ENCODE data around the gene MCM3AP. TPM values are rescaled to one million over a fixed set of nuclear protein-coding genes. Genes with fewer than 3 reads are reported as not detected.

MCM3AP gene
- total RNA-seq, 1 experiment from 2014 or later = 57.8 TPM

GRCh38 chr21:46229923-46230260, 55.5 kb downstream of the MCM3AP start:
- peaks cover 21% of the 10 kb centered on the region; the same call in 1 of the 2 replicates for H3K79me2 ChIP-seq (ENCODE audit: low read depth)
- no peaks in the 10 kb centered on the region for H3K9me2 ChIP-seq (ENCODE audit: insufficient read depth)
- no peaks in the 10 kb centered on the region for H3K9me3 ChIP-seq (ENCODE audit: insufficient read depth, low read depth)
- H3K27me3 ChIP-seq (ENCODE audit: insufficient read depth, low read depth) = no peaks in the 10 kb centered on the region
- intact Hi-C loops (cut with micrococcal nuclease; ENCODE audit: unreplicated experiment) = loop anchor here (5.0 kb wide), 2 partner anchors 83 to 248 kb away; partner anchors contain the start of gene COL6A1
- no peak for TF ChIP-seq EZH2 (IDR thresholded peaks at IDR 0.05; ENCODE audit: low read depth)
- TF ChIP-seq CTCF (conservative IDR thresholded peaks at IDR 0.05) = no peak
- H3K27ac ChIP-seq = no peak overlapping the region
- peaks cover 8% of the 10 kb centered on the region; the same call in 1 of the 2 replicates for H3F3A ChIP-seq (ENCODE audit: insufficient read depth, low read depth)
- H2AFZ ChIP-seq = peak overlapping the region; percentile 87
- H3K36me3 ChIP-seq (ENCODE audit: low read depth) = 0 out of 2 replicates have a peak, but pooled peaks cover 6% of the 10 kb centered on the region
- no peak for DNase-seq
- peaks cover 28% of the 10 kb centered on the region for H3K4me1 ChIP-seq (replicated peaks; ENCODE audit: insufficient read depth)
- CTCF ChIA-PET = interaction anchor here (0.6 to 0.7 kb wide), 2 partner anchors 25 to 89 kb away, joined by 3 read pairs; no protein-coding TSS in a partner anchor
- BruUV-seq (replicated peaks) = no TSS peak
- POLR2A ChIA-PET (ENCODE audit: unreplicated experiment) = no interaction called here
- H4K20me1 ChIP-seq (ENCODE audit: insufficient read depth) = no peaks in the 10 kb centered on the region
- H3K4me3 ChIP-seq = peak overlapping the region; percentile 71
- H3K4me2 ChIP-seq = peak overlapping the region; percentile 84

GRCh38 chr21:46229133-46229922, 56.1 kb downstream of the MCM3AP start:
- TF ChIP-seq EZH2 (IDR thresholded peaks at IDR 0.05; ENCODE audit: low read depth) (no peak), CTCF (conservative IDR thresholded peaks at IDR 0.05) (peak; percentile 62)
- no TSS peak for BruUV-seq (replicated peaks)
- Histone ChIP-seq H3K36me3 (ENCODE audit: low read depth) (0 out of 2 replicates have a peak, but pooled peaks cover 6% of the 10 kb centered on the region), H3F3A (ENCODE audit: insufficient read depth, low read depth) (peaks cover 8% of the 10 kb centered on the region; the same call in 1 of the 2 replicates), H4K20me1 (ENCODE audit: insufficient read depth) (no peaks in the 10 kb centered on the region), H3K9me3 (ENCODE audit: insufficient read depth, low read depth) (no peaks in the 10 kb centered on the region), H2AFZ (peak overlapping the region; percentile 87), H3K9me2 (ENCODE audit: insufficient read depth) (no peaks in the 10 kb centered on the region), H3K79me2 (ENCODE audit: low read depth) (peaks cover 21% of the 10 kb centered on the region; the same call in 1 of the 2 replicates), H3K4me1 (replicated peaks; ENCODE audit: insufficient read depth) (peaks cover 28% of the 10 kb centered on the region), H3K4me2 (peak overlapping the region; percentile 84), H3K4me3 (peak overlapping the region; percentile 71), H3K27me3 (ENCODE audit: insufficient read depth, low read depth) (no peaks in the 10 kb centered on the region), H3K27ac (no peak overlapping the region)
- CTCF ChIA-PET = interaction anchor here (0.6 to 0.7 kb wide), 2 partner anchors 25 to 90 kb away, joined by 3 read pairs; no protein-coding TSS in a partner anchor
- POLR2A ChIA-PET (ENCODE audit: unreplicated experiment) = no interaction called here
- intact Hi-C loops (cut with micrococcal nuclease; ENCODE audit: unreplicated experiment) = loop anchor here (5.0 kb wide), 2 partner anchors 82 to 247 kb away; partner anchors contain the start of gene COL6A1
- no peak for DNase-seq

GRCh38 chr21:46228345-46229051, 56.9 kb downstream of the MCM3AP start, which contains the start of gene LSS:
Gene LSS, minus strand, starts transcription at chr21:46228774. Its CDS starts 29 bp downstream, at chr21:46228745.
- peak; percentile 83 to 97 for DNase-seq
- H4K20me1 ChIP-seq (ENCODE audit: insufficient read depth) = no peaks in the 10 kb centered on the region
- H3K4me3 ChIP-seq = peak within 1 kb of the TSS; percentile 71
- no peak within 1 kb of the TSS for H3K27ac ChIP-seq
- no TSS peak for BruUV-seq (replicated peaks)
- peak within 1 kb of the TSS; percentile 87 for H2AFZ ChIP-seq
- H3K27me3 ChIP-seq (ENCODE audit: insufficient read depth, low read depth) = no peaks in the 10 kb centered on the region
- TF ChIP-seq CTCF (conservative IDR thresholded peaks at IDR 0.05) (no peak), EZH2 (IDR thresholded peaks at IDR 0.05; ENCODE audit: low read depth) (no peak)
- no peaks in the 10 kb centered on the region for H3K9me2 ChIP-seq (ENCODE audit: insufficient read depth)
- H3K9me3 ChIP-seq (ENCODE audit: insufficient read depth, low read depth) = no peaks in the 10 kb centered on the region
- H3F3A ChIP-seq (ENCODE audit: insufficient read depth, low read depth) = peaks cover 5% of the 10 kb centered on the region; the same call in 1 of the 2 replicates
- ChIA-PET CTCF (no interaction called here), POLR2A (ENCODE audit: unreplicated experiment) (no interaction called here)
- H3K36me3 ChIP-seq (ENCODE audit: low read depth) = 0 out of 2 replicates have a peak, but pooled peaks cover 6% of the 10 kb centered on the region
- H3K4me1 ChIP-seq (replicated peaks; ENCODE audit: insufficient read depth) = peaks cover 28% of the 10 kb centered on the region
- peak within 1 kb of the TSS; percentile 88 for H3K4me2 ChIP-seq
- intact Hi-C loops (cut with micrococcal nuclease; ENCODE audit: unreplicated experiment) = loop anchor here (1.0 to 5.0 kb wide), 3 partner anchors 40 to 246 kb away; partner anchors contain the start of gene COL6A1
- peaks cover 21% of the 10 kb centered on the region; the same call in 1 of the 2 replicates for H3K79me2 ChIP-seq (ENCODE audit: low read depth)
